Measurements from ENCODE around the gene CACNA1A.

Gene CACNA1A

DNA sequence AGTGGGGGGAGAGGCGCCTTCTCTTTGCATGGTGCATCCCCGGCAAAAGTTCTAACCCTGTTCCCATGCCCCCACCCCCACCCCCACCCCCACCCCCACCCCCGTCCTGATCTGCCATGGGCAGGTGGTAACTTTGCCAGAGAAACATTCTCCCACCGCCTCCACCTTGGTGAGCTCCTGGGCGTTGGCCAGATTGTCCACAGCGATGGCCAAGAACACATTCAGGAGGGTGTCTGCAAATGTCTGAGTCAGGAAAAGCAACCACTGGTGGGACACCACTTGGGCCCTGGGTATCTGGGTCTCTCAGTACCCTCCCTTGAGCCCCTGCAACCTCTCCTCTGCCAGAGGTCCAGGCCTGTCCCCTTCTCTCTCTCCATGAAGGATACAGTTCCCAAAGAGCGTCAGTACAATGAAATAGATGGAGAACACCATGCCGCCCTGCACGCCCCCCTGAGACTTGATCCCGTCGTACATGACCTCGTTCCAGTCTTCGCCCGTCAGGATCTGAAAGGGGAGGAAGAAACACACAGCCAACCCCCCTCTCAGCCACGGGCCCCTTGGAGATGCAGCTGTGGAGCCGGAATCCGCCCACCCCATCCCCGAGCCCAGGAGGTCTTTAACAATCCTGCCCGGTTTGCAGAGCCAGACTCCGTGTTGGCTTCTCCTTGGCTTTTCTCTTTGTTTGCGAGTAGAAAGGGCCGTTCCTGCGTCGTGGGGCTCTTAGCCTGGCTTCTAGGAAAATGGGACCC, 202.7 kb downstream of the CACNA1A start:
- DNase-seq, result no peak

DNA sequence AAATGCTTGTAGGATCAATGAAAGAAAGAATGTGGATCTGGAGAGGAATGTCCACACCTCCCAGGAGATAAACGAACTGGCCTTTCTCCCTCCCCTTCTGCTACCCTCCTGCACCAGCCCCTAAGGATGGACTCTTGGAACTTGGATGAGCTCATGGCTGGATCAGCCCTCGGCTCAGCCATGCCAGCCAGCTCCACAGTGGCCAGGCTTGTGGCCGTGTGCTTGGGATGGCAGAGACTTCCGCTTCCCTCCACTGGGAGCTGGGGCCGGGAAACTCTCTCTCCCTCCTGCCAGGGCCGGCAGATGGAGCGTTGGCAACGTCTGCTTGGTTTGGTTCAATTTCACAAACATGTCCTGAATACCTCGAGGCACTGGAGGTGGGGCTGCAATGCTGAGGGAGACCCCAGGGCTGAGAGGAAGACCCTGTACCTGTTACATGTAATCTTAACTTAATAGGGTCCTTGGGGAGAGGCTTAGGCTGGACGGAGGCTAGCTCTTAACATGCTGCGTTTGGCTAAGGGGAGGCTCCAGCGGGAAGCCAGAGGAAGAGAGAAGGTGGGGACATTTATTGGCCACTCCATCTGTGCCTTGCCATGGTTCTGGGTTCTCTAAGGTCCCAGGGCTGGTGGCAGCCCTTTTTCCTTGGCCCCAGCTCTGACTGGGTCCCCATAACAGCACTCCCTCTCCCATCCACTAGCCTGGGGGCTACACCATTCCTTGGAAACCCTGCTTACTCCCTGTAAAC, 203.6 kb downstream of the CACNA1A start:
- no peak for DNase-seq

DNA sequence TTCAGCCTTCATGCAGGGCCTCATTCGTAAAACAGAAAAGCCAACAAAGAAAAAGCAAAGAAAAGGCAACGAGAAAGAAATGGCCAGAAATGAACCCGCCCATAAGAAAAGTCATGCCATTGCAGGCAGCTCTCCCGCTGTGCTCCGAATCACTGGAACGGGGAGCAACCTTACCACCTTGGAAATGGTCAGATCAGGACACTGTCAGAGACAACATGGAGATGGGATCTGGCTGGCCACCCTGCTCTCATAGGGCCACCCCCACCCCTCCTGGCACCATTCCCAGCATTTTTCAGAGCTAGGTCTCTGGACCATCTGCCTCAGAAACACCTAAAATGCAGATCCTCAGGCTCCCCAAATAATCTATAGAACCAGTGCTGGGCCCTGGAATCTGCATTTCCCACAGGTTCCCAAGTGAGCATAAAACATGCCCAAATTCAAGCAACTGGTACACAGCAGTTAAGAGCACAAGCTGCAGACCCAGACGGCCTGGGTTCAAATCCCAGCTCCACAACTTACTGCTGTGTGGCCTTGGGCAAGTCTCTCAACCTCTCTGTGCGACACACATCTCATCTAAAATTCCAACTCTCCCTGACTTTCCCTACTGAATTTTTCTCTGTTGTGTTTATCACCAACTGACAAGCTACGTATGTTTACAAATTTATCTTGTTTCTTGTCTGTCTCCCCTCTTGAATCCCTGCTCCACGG, 204.5 kb downstream of the CACNA1A start:
- peak; percentile 6 for DNase-seq

DNA sequence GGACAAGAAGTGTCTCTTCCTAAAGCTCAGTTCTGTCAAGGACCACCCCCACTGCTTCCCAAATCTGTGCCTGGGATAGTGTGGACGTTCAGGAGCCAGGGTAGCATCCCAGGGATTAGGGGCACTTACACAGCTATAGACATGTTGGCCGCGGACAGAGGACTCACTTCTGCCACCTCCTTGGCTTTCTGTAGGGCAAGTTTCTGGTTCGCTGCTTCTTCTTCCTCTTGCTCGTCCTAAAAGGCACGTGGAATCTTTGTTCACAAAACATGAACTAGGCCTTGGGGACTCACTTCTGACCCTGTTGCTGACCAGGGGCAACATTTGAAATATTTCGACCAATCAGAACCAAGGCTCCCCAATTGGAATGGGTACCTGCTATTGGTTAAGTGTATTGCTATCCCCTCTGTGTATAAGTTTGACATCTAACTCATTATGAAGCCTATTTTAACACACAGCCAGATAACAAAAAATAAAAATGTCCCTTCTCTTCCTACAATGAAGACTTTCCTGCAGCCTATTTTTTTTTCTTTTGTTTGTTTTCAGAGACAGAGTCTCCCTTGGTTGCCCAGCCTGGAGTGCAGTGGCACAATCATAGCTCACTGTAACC, 205.8 kb downstream of the CACNA1A start:
- no peak for DNase-seq

DNA sequence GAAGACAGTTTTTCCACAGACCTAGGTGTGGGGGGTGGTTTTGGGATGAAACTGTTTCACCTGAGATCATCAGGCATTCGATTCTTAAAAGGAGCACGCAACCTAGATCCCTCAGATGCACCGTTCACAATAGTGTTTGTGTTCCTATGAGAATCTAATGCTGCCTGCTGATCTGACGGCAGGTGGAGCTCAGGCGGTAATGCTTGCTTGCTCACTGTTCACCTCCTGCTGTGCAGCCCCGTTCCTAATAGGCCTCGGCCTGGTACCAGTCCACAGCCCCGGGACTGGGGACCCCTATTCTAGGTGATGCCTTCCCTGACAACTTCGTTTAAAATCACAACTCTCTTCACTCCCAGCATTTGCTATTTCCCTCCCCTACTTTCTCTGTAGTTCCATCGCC, 206.4 kb downstream of the CACNA1A start:
- DNase-seq, result no peak

DNA sequence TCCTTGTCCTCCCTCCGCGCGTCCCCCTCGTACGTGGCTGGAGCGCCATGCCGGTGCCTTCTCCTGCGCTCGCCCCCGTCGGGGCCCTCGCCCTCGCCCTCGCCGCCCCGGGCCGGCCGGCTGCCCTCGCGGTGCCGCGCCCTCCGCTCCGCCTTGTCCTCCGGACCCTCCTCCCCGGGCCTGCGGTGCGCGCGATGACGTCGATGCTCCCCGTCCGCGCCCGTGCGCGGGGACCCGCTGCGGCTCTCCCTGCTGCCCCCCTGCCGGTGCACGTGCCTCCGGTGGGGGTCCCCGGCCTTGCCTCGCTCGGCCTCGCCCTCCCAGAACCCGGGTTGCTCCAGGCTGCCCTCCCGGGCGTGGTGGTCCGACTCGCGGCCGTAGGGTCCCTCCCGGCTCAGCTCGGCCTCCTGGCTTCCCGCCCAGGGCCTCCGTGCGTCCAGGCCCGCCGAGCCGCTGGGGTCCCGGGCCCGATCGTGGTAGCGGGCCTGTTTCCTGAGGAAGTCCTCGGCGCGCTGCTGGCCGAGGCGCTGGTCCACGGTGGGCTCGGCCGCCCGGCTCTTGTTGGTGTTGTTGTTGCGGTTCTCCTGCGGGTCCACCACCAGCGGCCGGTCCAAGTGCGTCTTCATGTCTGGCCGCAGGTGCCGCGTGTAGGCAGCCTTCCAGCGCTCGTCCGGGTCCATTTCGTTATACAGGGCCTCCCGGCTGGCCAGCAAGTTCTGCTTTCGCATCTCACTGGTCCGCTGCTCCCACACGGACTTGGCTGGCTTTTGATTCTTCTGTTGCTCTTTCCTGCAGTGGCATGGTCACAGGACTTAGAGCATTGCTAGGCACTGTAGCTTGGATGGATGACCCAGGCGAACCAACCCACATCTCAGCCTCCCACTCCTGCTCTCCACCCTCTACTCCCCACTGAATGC, 207.5 kb downstream of the CACNA1A start:
- no peak for DNase-seq

DNA sequence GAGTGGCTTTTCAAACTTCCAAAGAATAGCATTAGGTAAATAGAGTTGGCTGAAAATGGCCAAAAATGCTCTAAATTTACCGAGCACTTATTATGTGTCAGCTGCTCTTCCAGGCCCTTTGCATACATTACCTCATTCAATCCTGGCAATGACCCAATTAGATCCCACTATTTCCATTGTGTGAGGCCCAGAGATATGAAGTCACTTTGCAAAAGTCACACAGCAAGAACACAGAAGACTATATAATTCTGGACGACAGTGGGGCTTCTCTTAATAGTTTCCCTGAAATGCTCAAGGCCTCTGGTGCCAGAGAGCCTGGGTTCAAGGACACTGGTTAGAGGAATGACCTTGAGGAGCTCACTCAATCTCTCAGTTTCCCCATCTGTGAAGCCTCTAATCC, 209.3 kb downstream of the CACNA1A start:
- no peak for DNase-seq

DNA sequence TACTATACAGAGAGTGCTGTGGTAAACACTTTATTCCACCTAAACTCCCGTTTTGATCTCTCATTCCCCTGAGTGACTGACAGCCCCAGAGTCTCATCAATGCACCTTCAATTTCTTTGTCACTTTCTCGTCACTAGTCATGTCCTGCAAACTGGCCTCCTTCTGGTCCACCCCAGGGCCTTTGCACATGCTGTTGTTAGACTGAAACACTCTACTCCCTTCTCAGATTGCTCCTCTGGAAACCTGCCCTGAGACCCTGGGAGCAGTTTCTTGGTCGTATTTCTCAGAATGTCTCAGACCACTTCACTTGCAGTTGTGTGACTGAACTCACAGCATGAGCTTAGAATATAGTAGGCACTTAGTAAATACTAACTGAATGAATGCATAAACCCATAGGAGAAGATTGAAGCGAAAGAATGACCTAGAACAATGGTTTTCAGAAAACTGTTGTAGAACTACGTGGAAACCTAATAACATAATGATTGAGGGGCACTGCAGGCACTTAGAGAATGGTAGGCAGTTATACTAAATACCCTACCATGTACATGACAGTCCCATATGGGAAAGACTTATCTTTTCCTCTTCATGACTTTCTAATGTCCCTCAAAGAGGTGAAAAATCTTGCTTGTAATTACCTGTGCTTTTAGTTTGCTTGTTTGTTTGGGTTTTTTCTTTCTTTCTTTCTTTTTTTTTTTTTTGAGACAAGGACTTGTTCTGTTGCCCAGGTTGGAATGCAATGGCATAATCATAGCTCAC, 211.3 kb downstream of the CACNA1A start:
- no peak for DNase-seq

DNA sequence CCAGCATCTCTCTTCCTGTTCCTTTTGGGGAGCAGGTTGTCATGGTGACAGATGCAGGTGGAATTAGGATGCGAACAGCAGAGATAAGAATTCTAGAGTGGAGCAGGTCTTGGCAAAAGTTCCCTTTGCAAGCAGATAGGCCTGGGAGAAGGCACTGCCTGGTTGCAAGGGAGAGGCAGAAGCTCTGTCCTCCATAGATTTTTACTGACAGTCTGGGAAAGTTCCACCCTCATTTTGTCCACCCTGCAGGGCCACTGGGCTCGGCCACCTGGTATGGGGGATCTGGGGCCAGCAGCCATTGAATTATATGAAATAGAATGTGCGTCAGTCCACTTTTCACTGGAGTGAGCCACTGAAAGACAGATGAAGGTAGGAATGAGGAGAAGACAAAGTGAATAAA, 214.4 kb downstream of the CACNA1A start:
- no peak for DNase-seq

DNA sequence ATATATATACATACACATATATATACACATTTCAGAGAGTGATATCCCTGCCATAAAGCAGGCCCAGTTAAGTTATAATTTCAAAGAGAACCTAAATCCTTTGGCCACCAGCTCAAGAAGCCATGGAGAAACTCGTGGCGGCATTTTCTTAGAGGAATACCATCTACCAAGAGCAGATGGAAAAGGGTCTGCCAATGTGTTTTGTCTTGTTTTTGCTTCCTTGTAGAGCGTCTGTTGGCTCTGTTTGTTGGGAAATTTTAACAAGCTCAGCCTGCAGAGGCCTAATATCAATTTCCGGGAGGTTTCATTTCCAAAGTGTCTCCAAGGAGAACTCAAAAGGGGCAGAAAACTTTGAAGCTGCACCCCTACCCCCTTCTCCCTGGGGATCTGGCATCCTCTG, 215.5 kb downstream of the CACNA1A start:
- DNase-seq, result no peak

DNA sequence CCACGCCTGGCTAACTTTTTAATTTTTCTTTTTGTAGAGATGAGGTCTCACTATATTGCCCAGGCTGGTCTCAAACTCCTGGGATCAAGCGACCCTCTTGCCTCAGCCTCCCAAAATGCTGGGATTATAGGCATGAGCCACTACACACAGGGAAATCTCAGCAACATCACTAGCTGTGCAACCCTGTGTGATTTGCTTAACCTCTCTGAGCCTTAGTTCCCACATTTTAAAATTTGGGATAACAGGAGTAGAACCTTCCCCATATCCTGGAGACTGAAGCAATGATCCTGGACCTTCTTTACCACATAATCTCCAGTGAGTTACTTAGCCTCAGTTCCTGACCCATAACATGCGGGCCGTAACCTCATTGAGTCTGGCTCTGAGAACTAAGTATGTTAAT, 217.0 kb downstream of the CACNA1A start:
- DNase-seq, result no peak

DNA sequence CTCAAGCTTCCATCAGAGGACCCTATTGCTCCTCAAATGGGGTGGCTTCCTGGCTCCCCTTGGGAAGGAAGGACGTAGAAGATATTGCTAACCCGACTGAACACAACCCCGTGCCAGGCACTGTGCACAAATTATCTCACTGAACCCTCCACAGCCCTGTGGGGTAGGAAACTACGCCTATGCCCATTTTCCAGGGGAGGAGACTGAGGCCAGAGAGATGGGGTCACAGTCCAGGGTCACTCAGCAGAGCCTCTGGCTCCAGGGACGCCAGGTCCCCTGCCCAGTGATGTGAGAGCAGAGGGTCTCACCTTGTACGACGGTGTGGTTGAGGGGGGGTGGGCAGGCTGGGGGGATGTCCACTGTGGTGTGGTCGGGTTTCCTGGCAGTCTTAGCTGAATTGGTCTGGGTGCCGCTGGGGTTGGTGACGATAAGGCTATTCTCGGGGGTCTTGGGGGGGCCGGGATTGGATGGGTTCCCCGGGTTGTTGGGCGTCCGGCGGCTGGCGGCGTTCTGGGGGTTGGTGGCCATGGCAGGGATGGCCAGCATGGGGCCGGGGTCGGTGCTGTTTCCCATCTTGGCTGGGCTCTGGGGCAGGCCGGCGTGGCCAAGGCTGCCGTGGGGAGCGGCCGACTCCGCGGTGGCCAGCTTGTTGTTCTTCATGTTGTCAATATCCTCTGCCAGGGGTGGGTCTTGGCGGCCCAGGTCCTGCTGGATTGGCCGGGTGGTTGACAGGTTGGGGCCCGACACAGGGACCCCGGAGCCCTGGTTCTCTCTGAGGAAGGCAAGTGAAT, 219.9 kb downstream of the CACNA1A start:
- DNase-seq, result no peak

DNA sequence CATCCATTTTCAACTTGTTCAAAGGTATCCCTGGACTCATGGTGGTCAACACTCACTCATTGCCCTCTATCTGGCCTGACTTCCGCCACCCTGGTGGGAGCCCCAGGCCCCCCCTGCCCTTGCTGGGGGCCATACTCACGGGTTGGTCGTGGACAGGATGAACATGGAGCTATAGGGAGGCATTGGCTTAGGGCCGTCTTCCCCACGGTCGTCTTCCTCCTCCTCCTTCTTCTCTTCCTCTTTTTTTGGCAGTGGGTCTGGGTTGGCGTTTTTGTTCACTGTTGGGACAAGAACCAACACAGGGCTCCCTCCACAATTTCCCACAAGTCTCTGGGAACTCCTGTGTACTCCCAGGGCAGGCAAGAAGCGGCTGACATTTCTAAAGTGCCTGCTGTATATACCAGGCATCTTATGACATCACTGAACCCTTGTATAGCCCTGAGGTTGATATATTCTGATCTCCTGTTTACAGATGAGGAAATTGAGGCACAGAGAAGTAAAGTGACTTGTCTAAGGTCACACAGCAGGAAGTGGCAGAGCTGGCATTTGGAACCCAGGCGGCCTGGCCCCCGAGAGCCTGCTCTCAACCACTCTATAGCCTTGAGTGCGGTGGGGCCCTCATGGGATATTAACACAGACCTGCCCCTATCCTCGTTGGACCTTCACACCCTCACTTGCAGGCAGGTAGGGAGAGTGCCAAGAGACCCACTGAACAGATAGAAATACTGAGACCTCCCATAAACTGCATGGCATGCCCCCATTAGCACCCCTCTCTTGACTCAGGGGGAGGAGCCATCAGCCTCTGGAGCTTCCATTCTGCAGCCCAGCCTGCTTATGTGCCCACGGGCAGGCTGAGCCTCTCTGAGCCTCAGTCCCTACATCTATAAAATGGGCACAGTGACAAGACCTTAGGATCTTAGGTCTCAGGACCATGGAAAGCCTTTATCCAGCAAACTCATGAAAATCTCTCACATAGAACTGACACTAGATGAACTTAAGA, 221.1 kb downstream of the CACNA1A start:
- DNase-seq, result no peak

DNA sequence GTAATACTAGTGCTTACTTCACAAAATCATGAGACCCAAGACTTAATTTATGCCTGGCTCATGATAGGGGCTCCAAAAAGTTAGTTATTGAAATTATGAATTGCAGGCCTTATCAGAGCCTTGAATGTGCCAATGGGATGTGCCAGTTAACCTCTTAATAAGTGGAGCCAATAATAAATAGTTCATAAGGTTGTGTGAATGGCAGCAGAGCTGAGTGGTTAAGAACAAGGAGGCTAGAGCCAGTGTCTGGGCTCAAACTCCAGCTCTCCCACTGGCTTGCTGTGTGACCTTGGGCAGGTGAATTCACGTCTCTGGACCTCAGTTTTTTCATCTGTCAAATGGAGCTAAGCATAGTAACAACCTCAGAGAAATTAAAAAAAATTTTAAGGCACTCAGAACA, 222.4 kb downstream of the CACNA1A start:
- DNase-seq, result no peak

DNA sequence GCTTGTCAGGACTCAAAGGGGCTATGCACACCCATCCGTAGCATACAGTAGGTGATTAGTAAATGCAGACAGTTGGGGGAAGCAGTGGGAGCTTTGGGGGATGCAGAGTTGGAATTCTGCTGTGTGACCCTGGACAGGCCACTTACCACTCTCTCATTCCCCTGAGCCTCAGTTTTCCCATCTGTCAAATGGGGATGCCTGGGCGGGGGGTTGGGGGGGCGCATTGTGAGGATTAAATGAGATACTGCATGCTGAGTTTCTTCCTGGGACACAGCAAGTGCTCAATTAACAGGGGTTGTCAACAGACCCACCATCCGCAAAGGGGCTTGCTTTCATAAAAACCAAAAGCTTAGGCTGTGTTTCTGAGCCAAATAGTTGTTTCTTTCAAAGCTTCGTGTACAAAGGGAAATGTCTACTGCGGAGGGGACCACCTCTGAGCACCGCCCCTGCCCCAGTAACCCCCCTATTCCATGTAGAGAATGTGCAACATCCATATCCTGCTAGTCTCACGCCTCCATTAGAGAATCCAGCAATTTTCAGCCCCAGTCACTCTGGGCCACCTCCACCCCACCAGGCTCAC, 223.7 kb downstream of the CACNA1A start:
- DNase-seq, result no peak

DNA sequence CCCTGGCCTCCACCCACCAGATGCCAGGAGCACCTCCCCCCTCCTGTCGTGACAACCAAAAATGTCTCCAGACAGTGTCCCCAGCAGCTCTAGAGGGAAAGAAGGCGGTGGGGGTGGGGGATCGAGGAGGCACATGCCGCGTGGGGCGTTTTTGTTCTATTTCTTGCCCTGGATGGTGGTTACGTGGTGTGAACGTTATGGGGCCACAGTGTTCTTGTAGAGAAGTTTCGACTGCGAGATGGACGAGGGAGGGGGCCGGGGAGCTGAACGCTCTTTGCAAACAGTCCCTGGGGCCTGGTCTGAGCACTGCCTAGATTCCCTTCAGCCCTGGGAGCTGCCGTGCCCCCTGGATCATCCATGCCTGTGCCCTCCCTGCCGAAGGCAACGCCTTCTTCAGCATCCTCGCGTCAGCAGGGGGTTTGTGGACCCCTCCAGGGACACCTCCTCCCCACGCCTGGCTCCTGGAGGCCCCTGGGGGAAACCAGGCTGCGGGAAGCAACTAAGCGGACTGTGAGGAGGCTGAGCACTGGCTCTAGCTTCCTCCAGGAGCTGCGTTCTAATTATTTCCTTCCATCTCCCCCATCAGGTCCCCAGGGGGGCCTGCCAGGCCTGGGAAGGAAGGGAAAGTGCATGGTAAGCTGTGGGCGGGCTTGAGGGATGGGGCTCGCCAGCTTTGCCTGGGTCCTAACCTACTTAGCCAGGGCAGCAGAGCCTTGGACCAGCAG, 224.6 kb downstream of the CACNA1A start:
- peak; percentile 39 for DNase-seq

DNA sequence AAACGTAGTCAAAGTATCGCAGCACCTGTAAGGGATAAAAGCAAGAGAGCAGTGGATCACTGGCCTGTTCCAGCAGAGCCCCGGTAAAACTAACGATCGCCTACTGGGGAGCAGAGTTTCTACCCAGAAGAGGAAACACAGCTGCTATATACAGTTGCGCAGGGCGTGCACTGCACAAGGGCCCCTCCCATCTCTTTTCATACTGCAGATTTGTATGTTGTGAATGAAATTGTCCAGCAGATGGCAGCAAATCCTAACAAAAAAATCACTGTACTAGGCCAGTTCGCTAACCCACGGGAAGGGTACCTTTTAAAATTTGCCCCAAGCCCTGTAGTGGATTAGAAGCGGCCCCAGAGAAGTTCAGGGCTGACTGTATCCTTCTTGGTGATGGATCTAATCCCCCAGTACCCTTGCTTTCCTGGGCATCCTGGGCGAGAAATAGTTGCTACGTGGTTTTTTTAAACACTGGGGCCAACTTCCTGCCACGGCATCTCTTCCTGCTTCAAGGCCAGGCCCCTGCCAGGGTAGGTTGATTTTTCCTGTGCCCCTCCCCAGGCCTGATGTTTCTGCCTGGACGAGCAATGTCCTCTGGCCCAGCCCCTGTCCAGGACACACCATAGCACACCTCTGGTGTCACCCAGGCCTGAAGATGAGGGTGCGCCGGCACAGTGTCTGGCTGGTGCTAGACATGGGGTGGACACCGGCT, 229.0 kb downstream of the CACNA1A start:
- DNase-seq, result peak; percentile 80
